ENCODE results near the gene NSG1.

DNA sequence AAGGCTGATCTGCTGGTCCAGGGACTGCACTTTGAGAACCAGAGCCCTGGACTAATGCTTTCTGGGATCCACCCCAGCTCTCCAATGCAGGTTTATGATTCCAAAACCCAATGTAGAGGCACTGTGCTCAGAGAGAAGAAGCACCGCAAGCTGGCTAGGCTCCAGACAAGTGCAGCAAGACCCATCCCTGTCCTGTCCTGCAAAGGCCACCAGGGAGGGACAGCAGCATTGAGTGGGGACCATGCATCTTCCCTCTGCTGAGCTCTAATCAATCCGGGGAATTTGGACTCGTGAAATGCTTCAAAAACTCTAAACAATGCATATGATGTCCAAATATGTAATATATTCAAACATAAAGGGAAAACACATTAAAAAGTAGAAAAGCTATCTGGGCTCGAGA lies 10.8 kb upstream of the NSG1 start:
- TF ChIP-seq, protein P1, sequence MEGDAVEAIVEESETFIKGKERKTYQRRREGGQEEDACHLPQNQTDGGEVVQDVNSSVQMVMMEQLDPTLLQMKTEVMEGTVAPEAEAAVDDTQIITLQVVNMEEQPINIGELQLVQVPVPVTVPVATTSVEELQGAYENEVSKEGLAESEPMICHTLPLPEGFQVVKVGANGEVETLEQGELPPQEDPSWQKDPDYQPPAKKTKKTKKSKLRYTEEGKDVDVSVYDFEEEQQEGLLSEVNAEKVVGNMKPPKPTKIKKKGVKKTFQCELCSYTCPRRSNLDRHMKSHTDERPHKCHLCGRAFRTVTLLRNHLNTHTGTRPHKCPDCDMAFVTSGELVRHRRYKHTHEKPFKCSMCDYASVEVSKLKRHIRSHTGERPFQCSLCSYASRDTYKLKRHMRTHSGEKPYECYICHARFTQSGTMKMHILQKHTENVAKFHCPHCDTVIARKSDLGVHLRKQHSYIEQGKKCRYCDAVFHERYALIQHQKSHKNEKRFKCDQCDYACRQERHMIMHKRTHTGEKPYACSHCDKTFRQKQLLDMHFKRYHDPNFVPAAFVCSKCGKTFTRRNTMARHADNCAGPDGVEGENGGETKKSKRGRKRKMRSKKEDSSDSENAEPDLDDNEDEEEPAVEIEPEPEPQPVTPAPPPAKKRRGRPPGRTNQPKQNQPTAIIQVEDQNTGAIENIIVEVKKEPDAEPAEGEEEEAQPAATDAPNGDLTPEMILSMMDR (IDR thresholded peaks at IDR 0.05; ENCODE audit: low read length), result no peak
- no peak for TF ChIP-seq EZH2phosphoT487 (IDR thresholded peaks at IDR 0.05; ENCODE audit: low read length)

Measured in MM.1S (cell line).